ENCODE data around the gene CMTM4.

The CMTM4 gene

DNA sequence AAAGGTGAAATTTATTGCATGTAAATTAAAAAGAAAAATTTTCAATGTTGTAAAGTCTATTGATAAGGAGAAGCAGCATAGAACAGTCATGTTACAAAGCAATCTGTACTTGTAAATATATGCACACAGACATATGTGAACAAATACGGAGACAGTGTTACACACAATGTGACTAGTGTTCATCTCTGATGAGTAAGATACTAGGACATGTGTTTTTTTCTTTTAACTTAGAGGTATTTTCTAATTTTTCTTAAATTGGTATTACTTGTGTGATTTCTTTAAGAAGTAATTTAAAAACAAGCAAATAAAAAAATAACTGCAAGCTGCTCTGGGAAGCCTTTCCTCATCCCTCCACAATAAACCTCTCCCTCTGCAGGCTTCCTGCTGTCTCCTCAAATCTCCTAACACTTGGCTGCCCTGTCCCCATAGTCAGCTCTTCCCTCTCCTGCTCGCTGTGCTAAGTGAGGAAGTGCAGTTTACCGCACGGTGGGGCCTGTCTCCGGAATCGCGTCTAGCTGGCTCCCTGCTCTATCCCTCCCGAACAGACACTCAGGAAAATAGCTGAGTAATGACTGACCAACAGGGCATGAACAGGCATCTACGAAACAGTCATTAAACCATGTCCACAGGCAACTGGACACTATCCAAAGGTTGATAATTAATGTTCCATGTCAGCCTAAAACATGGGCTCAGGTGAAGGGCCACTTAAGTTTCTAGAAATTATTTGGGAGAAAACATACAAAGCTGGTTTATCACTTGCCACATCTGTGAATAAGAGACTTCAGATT, 35.9 kb downstream of the CMTM4 start:
- H3K36me3 ChIP-seq (ENCODE audit: insufficient read depth, low read length), result no peaks in the 10 kb centered on the region
- no peak overlapping the region for H3K4me2 ChIP-seq (ENCODE audit: insufficient read depth, low read length)
- H3K9ac ChIP-seq (ENCODE audit: low read depth, low read length), result no peak overlapping the region
- H3K27me3 ChIP-seq (ENCODE audit: insufficient read depth, low read length, poor library complexity), result no peaks in the 10 kb centered on the region
- H3K9me3 ChIP-seq (ENCODE audit: insufficient read depth, low read length, severe bottlenecking), result no peaks in the 10 kb centered on the region
- H2AFZ ChIP-seq (ENCODE audit: low read depth, low read length), result no peak overlapping the region
- no peak for DNase-seq
- H4K20me1 ChIP-seq (ENCODE audit: insufficient read depth, low read length), result no peaks in the 10 kb centered on the region
- no peak overlapping the region for H3K4me3 ChIP-seq (ENCODE audit: low read depth in 1 of 2, low read length in 2 of 2)
- no peak for ATAC-seq (ENCODE audit: insufficient read depth, low read depth)
- H3K4me1 ChIP-seq (ENCODE audit: insufficient read depth, low read length), result no peaks in the 10 kb centered on the region
- no peak overlapping the region for H3K27ac ChIP-seq (ENCODE audit: low read length)
- no peak for TF ChIP-seq EZH2 (IDR thresholded peaks at IDR 0.05; ENCODE audit: borderline replicate concordance, low read depth, low read length, severe bottlenecking)
- TF ChIP-seq CTCF (IDR thresholded peaks at IDR 0.05; ENCODE audit: borderline replicate concordance, extremely low read depth, low read length, poor library complexity, severe bottlenecking), result no peak
- no peaks in the 10 kb centered on the region for H3K79me2 ChIP-seq (ENCODE audit: insufficient read depth, low read length)

- Histone ChIP-seq H3K4me1 (ENCODE audit: insufficient read depth, low read length) (no peaks in the 10 kb centered on the region), H2AFZ (ENCODE audit: low read depth, low read length) (no peak overlapping the region)
- ATAC-seq (ENCODE audit: insufficient read depth, low read depth), result no peak
These were observed 37.7 kb downstream of the CMTM4 start for GRCh38 chr16:66658860-66659190.

DNA sequence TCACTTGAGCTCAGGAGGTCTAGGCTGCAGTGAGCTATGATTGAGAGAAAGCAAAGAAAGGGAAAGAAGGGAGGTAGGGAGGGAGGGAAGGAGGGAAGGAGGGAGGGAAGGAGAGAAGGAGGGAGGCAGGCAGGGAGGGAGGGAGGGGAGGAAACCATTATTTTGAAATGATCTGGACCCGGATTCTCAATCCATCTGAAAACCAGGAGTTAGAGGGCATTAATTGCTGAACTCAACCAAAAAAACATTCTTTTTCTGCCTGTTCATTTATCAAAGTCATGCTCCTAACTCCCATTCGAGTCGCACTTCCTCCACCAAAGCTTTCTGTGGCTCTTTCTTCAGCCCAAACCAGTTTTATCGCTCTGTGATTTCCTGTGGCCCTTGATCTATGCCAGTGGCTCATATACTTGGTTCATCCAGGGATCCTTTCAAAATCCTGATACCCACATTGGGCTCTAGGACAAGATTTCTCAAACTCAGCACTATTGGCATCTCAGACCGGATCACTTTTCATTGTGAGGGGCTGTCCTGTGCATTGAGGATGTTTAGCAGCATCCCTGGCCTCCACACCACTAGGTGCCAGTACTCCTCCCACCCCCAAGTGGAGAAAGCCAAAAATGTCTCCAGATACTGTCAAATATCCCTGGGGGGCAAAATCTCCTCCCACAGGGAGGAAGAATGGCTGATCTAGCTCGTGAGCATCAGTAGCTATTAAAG, 38.2 kb downstream of the CMTM4 start:
- ATAC-seq (ENCODE audit: insufficient read depth, low read depth), result no peak
- Histone ChIP-seq H3K27me3 (ENCODE audit: insufficient read depth, low read length, poor library complexity) (no peaks in the 10 kb centered on the region), H3K79me2 (ENCODE audit: insufficient read depth, low read length) (no peaks in the 10 kb centered on the region), H3K27ac (ENCODE audit: low read length) (no peak overlapping the region), H3K4me1 (ENCODE audit: insufficient read depth, low read length) (no peaks in the 10 kb centered on the region), H3K9me3 (ENCODE audit: insufficient read depth, low read length, severe bottlenecking) (no peaks in the 10 kb centered on the region), H3K4me3 (ENCODE audit: low read depth in 1 of 2, low read length in 2 of 2) (no peak overlapping the region), H3K4me2 (ENCODE audit: insufficient read depth, low read length) (no peak overlapping the region), H2AFZ (ENCODE audit: low read depth, low read length) (no peak overlapping the region), H3K9ac (ENCODE audit: low read depth, low read length) (no peak overlapping the region), H4K20me1 (ENCODE audit: insufficient read depth, low read length) (no peaks in the 10 kb centered on the region), H3K36me3 (ENCODE audit: insufficient read depth, low read length) (no peaks in the 10 kb centered on the region)
- DNase-seq, result no peak
- TF ChIP-seq CTCF (IDR thresholded peaks at IDR 0.05; ENCODE audit: borderline replicate concordance, extremely low read depth, low read length, poor library complexity, severe bottlenecking), result peak; percentile 24
- no peak for TF ChIP-seq EZH2 (IDR thresholded peaks at IDR 0.05; ENCODE audit: borderline replicate concordance, low read depth, low read length, severe bottlenecking)

More at GRCh38 chr16:66658860-66659190, 37.7 kb downstream of the CMTM4 start:
- no peak overlapping the region for H3K4me3 ChIP-seq (ENCODE audit: low read depth in 1 of 2, low read length in 2 of 2)
- TF ChIP-seq EZH2 (IDR thresholded peaks at IDR 0.05; ENCODE audit: borderline replicate concordance, low read depth, low read length, severe bottlenecking), result no peak
- no peak for TF ChIP-seq CTCF (IDR thresholded peaks at IDR 0.05; ENCODE audit: borderline replicate concordance, extremely low read depth, low read length, poor library complexity, severe bottlenecking)
- DNase-seq, result no peak
- no peak overlapping the region for H3K9ac ChIP-seq (ENCODE audit: low read depth, low read length)
- H3K4me2 ChIP-seq (ENCODE audit: insufficient read depth, low read length), result no peak overlapping the region
- no peaks in the 10 kb centered on the region for H4K20me1 ChIP-seq (ENCODE audit: insufficient read depth, low read length)
- H3K36me3 ChIP-seq (ENCODE audit: insufficient read depth, low read length), result no peaks in the 10 kb centered on the region
- no peak overlapping the region for H3K27ac ChIP-seq (ENCODE audit: low read length)
- no peaks in the 10 kb centered on the region for H3K27me3 ChIP-seq (ENCODE audit: insufficient read depth, low read length, poor library complexity)
- no peaks in the 10 kb centered on the region for H3K79me2 ChIP-seq (ENCODE audit: insufficient read depth, low read length)
- H3K9me3 ChIP-seq (ENCODE audit: insufficient read depth, low read length, severe bottlenecking), result no peaks in the 10 kb centered on the region

All from DND-41 (cell line).